GM23248 (cell line): Measurements from ENCODE around the gene WDR4.

Source experiments
- EZH2 ChIP-seq: fragments of 200-600 bp; sonication (generic); IDR thresholded peaks from 2 replicates; pipeline ENCODE4 v1.6.1; 2018; ENCODE audit warnings: antibody characterized with exemption, mild to moderate bottlenecking; ENCODE audit not compliant: insufficient read depth, poor library complexity, severe bottlenecking
- EZH2phosphoT487 ChIP-seq: fragments of 200-600 bp; sonication (generic); IDR thresholded peaks from 2 replicates; pipeline ENCODE4 v1.6.1; 2018; ENCODE audit warnings: antibody characterized with exemption, moderate library complexity, mild to moderate bottlenecking, low read depth; ENCODE audit not compliant: insufficient read depth

GRCh38 chr21:42835611-42836401 is 43.5 kb downstream of the WDR4 start:
- TF ChIP-seq EZH2 (no peak), EZH2phosphoT487 (no peak)
